ENCODE results near the gene DNAJC5.
"Not testable (repeated sequence)": the region's sequence is repeated elsewhere in the genome, so short reads cannot be mapped to it uniquely, and the experiment has no call there.

The DNAJC5 gene

GRCh38 chr20:63911176-63911575, 16.2 kb downstream of the DNAJC5 start:
- peak; percentile 55 for DNase-seq (ENCODE audit: low spot score)

DNA sequence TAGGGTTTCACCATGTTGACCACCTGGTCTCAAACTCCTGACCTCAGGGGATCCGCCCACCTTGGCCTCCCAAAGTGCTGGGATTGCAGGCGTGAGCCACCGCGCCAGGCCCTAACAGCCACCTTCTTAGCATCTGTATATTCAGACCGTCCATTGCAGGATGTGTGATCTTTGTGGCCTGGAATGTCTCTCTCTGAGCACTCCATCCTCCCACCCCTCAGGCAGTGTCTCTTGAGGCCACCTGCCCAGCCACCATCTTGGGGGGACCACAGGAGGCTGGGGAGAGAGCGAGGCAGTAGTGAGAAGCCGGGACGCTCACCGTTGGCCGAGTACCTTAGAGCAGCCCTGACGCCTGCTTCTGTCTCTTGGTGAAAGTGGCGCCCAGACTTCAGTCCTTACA, 18.8 kb downstream of the DNAJC5 start:
- DNase-seq (ENCODE audit: low spot score), result no peak

DNA sequence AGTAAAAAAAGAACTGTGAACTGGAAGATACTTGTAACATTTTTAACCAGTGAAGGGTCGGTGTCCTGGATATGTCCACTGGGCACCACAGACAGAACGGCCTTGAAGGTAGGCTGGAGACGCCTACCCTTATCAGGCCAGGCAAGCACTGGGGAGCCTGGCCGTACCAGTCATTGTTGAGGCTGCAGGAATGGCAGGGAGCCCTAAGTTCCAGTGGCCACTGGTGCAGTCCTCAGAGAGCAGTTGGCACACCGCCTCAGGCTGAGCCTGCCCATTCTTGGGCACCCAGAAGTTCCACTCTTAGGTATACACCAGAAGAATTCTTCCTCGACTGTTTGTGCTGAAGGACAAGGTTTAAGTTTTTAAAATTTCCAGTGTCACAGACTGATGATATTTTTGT, 20.5 kb downstream of the DNAJC5 start:
- DNase-seq (ENCODE audit: low spot score), result no peak

DNA sequence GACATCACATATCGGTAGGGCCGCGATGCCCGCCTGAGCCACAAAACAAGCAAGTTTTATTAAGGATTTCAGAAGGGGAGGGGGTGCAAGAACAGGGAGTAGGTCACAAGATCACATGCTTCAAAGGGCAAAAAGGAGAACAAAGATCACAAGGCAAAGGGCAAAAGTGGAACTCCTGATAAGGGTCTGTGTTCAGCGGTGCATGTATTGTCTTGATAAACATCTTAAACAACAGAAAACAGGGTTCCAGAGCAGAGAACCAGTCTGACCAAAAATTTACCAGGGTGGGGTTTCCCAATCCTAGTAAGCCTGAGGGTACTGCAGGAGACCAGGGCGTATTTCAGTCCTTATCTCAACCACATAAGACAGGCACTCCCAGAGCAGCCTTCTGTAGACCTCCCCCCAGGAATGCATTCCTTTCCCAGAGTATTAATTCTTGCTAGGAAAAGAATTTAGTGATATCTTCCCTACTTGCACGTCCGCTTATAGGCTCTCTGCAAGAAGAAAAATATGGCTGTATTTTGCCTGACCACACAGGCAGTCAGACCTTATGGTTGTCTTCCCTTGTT, 21.5 kb downstream of the DNAJC5 start:
- not testable (repeated sequence) for DNase-seq (ENCODE audit: low spot score)

DNA sequence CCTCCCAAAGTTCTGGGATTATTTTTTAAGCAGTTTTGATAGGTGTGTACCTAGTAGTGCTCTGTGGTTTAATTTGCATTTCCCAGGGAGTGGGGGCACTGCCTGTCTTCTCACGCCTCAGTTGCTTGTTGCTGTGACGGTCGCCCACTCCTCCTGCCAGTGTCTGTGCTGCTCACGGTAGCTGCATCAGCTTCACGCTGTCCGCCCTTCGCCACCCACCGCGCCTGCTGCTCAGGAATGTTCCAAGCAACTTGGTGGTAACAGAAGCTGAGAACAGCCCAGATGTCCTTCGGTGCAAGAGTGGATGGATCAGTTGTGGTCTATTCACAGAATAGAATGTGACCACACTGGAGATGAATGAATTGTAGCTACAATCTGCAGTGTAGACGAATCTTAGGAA, 22.9 kb downstream of the DNAJC5 start:
- DNase-seq (ENCODE audit: low spot score), result no peak

- DNase-seq (ENCODE audit: low spot score), result no peak
These were observed 24.2 kb downstream of the DNAJC5 start for GRCh38 chr20:63919130-63919529.

DNA sequence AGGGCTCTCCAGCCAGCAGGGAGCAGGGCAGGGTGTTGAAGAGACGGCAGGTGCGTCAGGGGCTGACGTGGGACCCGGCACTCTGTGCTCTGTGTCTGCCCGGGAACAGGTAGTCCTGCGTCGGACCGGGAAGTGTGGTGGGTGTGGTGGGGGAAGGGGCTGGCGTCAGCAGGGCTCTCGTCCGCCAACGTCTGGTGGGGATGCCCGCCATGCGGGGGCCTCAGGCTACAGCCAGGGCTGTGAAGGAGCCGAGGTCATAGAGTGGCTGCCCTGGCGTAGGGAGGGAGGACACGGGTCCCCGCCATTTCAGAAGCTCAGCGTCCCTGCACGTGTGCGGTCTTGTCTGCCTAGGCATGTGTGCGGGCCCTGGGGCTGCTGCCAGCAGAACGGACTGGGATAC, 25.3 kb downstream of the DNAJC5 start:
- DNase-seq (ENCODE audit: low spot score), result no peak

GRCh38 chr20:63923651-63924050, 28.7 kb downstream of the DNAJC5 start:
- DNase-seq (ENCODE audit: low spot score), result no peak

DNA sequence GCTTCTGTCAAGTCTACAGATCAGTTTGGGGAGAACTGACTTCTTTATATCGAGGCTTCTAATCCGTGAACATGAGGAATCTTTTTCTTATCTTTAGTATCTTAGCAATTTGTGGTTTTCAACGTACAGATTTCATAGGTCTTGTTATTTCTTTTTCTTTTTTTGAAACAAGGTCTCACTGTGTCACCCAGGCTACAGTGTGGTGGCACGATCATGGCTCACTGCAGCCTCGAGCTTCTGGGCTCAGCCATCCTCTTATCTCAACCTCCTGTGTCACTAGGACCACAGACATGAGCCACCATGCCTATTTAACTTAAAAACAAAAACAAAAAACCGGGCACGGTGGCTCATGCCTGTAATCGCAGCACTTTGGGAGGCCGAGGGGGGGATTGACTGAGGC, 29.3 kb downstream of the DNAJC5 start:
- DNase-seq (ENCODE audit: low spot score), result no peak

DNA sequence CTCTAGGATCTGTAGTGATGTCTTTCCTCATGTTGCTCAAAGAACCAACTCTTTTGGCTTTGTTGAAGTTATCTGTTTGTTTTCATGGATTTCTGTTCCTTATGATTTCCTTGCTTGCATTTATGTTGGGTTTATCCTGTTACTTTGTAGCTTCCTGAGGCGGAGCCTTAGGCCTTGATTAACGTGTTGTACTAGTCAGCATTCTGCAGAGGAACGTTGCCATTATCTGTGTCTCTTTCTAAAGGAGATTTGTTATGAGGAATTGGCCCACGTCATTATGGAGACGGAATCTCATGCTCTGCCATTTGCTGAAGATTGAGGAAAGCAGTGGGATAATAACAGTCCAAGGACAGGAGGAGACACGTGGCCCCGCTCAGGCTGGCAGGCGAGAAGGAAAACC, 31.4 kb downstream of the DNAJC5 start:
- DNase-seq (ENCODE audit: low spot score), result no peak

- DNase-seq (ENCODE audit: low spot score), result no peak
These were observed 34.1 kb downstream of the DNAJC5 start for GRCh38 chr20:63929071-63929470.

- not testable (repeated sequence) for DNase-seq (ENCODE audit: low spot score)
These were observed 34.6 kb downstream of the DNAJC5 start for GRCh38 chr20:63929473-63929883.

GRCh38 chr20:63930971-63931553, 36.1 kb downstream of the DNAJC5 start:
- no peak for DNase-seq (ENCODE audit: low spot score)

DNA sequence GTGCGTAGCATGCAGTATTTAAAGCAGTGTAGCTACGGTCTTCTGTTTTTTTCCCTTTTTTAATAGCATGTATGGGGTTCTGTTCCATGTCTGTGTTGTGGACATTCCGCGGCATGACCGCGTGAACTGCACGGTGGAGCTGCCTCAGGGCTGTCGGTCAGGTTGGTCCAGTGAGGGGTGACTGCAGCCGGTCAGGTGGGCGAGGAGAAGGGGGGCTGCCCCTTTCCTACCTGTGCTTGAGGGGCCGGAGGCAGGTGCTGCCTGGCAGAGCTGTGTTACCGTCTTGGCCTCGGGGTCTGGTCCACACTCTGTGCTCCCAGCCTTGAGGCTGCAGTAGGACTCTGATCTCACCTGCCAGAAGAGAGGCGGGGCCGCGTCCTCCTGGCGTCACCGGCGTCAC, 36.8 kb downstream of the DNAJC5 start:
- no peak for DNase-seq (ENCODE audit: low spot score)

DNA sequence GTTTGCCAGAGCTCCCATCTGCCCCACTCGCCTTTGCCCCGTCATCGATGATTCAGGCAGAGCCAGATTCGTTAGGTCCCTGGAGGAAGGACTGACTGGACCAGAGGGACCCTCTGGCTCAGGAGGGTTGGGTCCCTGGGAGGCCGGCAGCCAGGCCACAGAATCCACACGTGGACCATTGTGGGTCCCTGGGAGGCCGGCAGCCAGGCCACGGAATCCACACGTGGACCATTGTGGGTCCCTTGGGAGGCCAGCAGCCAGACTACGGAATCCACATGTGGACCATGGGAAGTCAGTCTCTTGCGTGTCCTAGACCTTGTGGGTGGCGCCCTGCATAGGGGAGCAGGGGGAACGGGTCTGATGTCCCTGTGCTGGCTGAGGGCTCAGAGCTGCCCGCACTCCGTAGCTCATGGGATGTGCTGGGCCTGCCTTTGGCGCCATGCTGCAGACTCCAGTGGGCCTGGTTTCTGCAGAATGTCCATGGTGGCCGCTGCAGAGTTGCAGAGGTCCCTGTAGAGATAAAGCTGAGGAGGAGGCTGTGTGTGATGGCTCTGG, 37.8 kb downstream of the DNAJC5 start:
- no peak for DNase-seq (ENCODE audit: low spot score)

DNA sequence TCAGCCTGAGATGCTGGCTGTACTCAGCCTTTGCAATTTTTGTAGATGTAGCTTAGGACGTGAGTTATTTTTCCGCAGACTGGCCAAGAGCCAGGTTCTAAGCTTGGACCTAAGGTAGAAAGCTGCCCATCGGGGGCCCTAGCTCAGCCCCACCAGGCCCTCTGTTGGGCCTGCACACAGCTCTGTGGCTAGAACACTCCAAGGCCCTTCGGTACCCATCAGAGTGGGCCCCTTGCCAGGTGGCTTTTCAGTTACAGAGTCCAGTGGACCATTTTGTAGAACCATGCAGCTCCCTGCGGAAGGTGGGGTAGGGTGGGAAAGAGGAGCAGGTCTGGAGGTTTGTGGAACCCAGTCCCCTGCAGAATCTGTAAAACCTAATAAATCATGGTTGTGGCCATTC, 38.7 kb downstream of the DNAJC5 start:
- no peak for DNase-seq (ENCODE audit: low spot score)

GRCh38 chr20:63934271-63935068, 39.5 kb downstream of the DNAJC5 start:
- DNase-seq (ENCODE audit: low spot score), result no peak

GRCh38 chr20:63935447-63935846, 40.5 kb downstream of the DNAJC5 start:
- DNase-seq (ENCODE audit: low spot score), result no peak

DNA sequence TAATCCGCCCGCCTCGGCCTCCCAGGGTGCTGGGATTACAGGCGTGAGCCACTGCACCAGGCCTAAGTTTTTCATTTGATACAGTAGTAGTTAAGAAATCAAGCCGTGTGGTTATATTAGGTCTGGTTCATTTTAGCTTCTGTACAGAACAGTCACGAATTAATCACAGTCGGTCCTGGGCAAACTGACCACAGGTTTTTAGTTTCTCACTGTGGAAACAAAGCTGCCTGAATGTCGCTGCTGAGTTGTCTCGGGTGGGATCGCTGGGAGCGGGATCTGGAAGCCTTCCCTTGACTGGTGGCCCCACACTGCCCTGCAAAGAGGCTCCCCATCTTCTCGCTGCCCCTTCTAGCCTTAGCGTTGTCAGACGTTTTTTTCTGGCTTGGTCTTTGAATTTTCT, 42.7 kb downstream of the DNAJC5 start:
- no peak for DNase-seq (ENCODE audit: low spot score)

GRCh38 chr20:63939061-63939935, 44.4 kb downstream of the DNAJC5 start:
- no peak for DNase-seq (ENCODE audit: low spot score)

DNA sequence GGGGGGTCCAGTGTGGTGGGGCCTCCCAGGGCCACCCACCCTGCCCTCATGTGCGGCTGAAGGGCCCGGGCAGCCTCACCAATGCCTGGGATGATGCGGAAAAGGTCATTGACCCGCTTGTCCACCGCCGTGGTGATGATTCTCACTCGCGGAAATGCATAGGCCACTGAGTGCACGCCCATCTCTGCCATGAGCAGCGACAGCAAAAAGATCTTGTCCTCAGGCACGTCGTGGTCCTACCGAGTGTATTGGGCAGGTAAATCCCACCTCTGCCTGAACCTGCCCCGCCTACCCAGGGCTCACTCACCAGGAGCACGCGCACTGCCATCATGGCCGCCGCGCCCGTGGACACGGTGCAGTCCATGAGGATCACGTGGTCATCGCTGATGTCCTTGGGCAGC, 45.1 kb downstream of the DNAJC5 start:
- DNase-seq (ENCODE audit: low spot score), result no peak

Measured in AG08396 (cell line).